OCI-M2 (cell line): ENCODE measurements around the gene SRP72.
"Not testable (repeated sequence)": the region's sequence is repeated elsewhere in the genome, so short reads cannot be mapped to it uniquely, and the experiment has no call there.

Experiments
- DNase-seq: peaks from one replicate; lab custom pipeline; 2025; ENCODE audit not compliant: unreplicated experiment; lab: John Stamatoyannopoulos, UW

The SRP72 gene, protein sequence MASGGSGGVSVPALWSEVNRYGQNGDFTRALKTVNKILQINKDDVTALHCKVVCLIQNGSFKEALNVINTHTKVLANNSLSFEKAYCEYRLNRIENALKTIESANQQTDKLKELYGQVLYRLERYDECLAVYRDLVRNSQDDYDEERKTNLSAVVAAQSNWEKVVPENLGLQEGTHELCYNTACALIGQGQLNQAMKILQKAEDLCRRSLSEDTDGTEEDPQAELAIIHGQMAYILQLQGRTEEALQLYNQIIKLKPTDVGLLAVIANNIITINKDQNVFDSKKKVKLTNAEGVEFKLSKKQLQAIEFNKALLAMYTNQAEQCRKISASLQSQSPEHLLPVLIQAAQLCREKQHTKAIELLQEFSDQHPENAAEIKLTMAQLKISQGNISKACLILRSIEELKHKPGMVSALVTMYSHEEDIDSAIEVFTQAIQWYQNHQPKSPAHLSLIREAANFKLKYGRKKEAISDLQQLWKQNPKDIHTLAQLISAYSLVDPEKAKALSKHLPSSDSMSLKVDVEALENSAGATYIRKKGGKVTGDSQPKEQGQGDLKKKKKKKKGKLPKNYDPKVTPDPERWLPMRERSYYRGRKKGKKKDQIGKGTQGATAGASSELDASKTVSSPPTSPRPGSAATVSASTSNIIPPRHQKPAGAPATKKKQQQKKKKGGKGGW

DNA sequence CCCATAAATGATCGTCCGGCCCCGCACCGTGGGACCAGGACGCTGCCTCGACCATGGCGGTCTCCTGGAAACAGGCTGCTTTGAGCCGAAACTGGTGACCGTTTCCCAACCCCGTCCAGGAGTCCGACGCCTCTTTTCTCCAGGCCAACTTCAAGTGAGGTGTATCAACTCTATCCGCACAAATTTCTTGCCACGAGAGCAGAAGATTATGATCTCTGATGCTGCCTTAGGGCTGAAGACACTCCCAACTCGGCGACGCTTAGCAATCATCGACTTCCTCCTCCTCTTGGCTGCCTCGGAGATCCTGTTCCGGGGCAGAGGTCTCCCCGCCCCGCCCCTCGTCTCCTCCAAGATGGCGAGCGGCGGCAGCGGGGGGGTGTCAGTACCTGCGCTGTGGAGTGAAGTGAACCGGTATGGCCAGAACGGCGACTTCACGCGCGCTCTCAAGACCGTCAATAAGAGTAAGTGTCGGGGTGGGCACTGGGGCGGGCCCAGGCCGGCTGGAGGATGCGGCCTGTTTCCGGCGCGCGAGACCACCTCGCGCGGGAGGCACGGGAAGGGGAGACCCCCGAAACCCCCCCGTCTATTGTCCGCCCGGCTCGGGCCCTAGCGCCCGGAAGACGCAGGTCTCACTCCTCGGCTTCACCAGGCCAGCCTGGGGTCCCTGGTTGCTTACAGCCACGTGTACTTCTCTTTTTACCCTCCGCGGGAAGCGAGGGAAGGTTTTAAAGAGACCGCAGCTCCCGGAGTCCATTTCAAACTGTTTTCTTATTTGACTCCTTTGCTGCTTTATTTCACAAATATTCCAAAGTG lies at the start of gene SRP72:
Gene SRP72, plus strand, starts transcription at position 334 of the 813 bp plus-strand sequence. Its CDS starts 19 bp downstream, at position 353.
- peak; percentile 49 for DNase-seq

DNA sequence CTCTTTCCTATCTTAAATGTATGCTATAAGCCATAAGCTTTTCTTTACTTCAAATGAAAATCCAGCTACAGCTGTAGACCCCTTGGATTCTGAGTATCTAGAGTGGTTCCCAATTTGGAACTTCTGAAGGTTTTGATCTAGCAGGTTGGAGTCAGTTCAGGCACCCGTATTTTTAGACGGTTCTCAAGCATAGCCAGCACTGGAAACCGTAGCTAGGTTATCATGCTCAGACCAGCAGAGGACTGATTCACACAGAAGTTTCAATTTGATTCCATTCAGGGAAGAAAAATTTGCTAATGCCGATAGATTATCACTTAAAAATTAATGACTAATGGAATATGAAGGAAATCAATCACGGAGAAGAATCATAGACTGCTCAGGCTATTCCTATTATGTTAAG lies 43.2 kb upstream of the SRP72 start:
- no peak for DNase-seq

GRCh38 chr4:56424697-56425514 lies 42.5 kb upstream of the SRP72 start:
- DNase-seq: no peak

- no peak for DNase-seq
These were observed 41.9 kb upstream of the SRP72 start for GRCh38 chr4:56425518-56425917.

DNA sequence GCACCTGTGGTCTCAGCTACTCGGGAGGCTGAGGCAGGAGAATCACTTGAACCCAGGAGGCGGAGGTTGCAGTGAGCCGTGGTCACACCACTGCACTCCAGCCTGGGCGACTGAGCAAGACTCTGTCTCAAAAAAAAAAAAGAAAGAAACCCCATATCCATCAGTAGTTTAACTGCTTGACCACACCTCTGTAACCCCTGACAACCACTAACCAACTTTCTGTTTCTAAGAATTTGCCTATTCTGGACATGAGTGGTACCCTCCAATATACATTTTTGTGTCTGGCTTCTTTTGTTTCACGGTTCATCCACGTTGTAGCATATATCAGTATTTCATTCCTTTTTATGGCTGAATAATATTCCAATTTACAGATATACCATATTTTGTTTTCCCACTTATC lies 41.1 kb upstream of the SRP72 start:
- no peak for DNase-seq

- no peak for DNase-seq
These were observed 40.2 kb upstream of the SRP72 start for GRCh38 chr4:56427179-56427578.

- DNase-seq: no peak
These were observed 37.2 kb upstream of the SRP72 start for GRCh38 chr4:56430203-56430602.

GRCh38 chr4:56433280-56433679 lies 34.1 kb upstream of the SRP72 start:
- DNase-seq: no peak

DNA sequence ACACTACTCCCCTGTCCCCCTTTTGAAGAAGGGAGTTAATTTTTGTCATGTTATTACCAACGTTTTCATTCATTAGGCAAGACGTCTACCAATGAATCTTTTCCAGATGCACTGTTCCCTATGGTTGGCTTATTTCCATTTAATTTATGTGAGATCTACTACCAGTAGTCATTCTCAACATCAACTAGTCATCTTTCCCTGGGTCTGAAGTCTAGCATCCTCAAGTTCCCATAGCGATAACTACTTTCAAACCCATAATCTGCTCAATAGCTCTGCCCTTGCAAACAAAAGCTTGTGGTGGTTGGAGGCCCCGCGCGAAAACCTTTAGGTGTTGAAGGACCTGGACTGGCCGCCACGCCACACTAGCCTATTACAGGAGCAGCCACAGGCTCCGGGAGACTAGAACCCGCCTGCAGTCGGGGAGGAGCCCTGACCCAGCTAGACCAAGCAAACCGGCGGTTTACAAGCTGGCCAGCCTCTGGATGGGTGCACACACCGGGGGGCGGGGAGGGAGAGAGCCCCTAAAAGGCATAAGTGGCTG lies 32.7 kb upstream of the SRP72 start:
- DNase-seq: peak; percentile 20

- peak; percentile 79 for DNase-seq
These were observed 32.1 kb upstream of the SRP72 start, which contains the start of gene PPAT for GRCh38 chr4:56435140-56435926. PPAT (minus strand) TSS chr4:56435615; CDS start chr4:56435477, 138 bp downstream.

DNA sequence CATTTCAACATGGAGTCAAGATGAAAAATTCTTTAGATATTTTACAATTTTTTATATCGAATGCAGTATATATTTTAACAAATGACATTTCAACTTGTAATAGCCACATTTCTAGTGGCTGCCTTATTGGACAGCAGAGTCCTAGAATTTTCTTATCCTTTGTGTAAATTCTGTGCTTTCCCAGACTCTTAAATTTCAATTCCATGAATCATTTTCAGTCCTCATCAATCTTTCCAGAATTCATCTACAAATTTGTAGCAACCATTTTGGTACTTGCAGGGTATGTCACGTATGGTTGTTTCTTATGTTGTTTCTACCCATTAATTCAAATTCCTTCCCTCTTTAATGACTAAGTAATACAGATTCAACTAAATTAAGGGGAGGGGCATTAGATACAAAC lies 28.7 kb upstream of the SRP72 start:
- no peak for DNase-seq

- DNase-seq: no peak
These were observed 26.4 kb upstream of the SRP72 start for GRCh38 chr4:56440983-56441382.

DNA sequence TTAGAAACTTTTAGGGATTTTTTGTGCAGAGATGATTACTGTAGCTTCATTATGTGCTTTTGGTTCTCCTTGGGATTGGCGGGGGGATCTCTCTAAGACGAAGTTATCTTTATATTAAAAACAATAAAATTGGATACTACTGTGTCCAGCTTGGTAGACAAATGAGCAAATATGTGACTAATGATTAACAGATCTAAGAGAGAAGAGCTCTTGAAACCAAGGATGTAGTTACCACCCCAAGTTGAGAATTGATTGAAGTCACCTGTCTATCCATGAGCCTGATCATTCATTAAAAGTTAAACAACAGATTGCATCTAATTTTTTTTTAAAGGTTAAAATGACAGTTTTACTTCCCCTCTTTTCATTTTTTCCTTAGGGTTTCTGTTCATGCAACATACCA lies 22.7 kb upstream of the SRP72 start:
- DNase-seq: no peak

DNA sequence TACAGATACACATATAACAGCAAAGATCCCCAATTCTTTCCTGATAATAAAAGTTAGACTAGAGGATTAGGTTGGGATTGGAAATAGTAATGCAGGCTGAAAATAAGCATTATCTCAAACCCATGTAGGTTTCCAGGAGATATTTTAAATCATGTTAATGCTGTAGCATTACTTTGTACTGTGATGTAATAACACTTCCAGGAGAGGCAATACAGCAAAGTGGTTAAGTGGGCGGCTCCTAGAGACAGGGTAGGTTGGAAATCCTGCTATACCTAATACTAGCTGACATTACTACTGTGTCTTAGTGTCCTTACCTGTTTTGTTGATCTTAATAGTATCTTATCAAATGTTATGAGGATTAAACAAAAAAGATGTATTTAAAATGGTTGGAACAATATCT lies 21.7 kb upstream of the SRP72 start:
- DNase-seq: no peak

DNA sequence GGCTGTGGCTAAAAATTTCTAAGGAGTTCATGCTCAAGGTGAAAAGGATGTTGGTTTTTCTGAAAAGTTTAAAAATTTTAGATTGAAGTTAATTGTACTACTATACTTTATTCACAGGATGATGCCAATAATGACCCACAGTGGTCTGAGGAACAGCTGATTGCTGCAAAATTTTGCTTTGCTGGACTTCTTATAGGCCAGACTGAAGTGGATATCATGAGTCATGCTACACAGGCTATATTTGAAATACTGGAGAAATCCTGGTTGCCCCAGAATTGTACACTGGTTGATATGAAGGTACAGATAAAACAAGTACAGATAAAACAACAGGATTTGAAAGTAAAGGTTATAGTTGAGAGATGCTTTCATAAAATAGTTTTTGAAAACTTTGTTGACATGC lies 19.1 kb upstream of the SRP72 start:
- DNase-seq: no peak

DNA sequence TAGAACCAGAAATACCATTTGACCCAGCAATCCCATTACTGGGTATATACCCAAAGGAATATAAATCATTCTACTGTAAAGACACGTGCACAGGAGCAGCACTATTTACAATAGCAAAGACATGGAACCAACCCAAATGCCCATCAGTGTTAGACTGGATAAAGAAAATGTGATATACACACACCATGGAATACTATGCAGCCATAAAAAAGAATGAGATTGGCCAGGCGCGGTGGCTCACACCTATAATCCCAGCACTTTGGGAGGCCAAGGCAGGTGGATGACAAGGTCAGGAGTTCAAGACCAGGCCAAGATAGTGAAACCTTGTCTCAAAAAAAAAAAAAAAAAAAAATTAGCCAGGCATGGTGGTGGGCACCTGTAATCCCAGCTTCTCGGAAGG lies 17.9 kb upstream of the SRP72 start:
- not testable (repeated sequence) for DNase-seq

- DNase-seq: no peak
These were observed 17.1 kb upstream of the SRP72 start for GRCh38 chr4:56450342-56450741.

- no peak for DNase-seq
These were observed 7.3 kb upstream of the SRP72 start for GRCh38 chr4:56460085-56460484.

DNA sequence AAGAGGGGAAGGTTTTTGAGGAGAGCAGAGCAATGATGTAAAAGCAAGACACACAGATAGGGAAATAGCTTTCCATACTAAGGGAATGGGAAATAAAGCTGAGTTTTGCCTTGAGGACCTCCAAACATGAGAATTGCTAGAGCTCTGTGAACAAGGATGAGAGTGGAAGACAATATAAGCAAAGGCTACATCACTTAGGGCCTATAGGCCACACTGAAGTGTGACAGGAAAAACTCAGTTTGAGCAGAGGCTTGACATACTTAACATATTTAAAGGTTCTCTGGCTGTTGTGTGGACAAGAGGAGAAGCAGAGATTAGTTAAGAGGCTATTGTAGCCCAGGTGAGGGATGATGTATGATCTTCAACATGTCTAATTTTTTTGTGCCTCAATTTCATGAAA lies 5.3 kb upstream of the SRP72 start:
- no peak for DNase-seq

- DNase-seq: no peak
These were observed 3.7 kb upstream of the SRP72 start for GRCh38 chr4:56463711-56464110.
